C4-2B (cell line): ENCODE measurements around the gene NR3C1.

Experiments
- H3K27ac ChIP-seq: fragments of 450-650 bp; 2 replicates; pipeline ENCODE4 v1.5.1; 2017
- ZFX ChIP-seq: fragments of 450-650 bp; IDR thresholded peaks from 2 replicates; pipeline ENCODE4 v1.6.1; 2017
- TF ChIP-seq, protein P1 (sequence below): fragments of 450-650 bp; conservative IDR thresholded peaks from 2 replicates; pipeline ENCODE4 v1.5.1; 2017; ENCODE audit warnings: mild to moderate bottlenecking

Gene NR3C1

GRCh38 chr5:143244000-143244736 lies 159.3 kb downstream of the NR3C1 start:
- H3K27ac ChIP-seq, result no peak overlapping the region
- TF ChIP-seq, protein P1, sequence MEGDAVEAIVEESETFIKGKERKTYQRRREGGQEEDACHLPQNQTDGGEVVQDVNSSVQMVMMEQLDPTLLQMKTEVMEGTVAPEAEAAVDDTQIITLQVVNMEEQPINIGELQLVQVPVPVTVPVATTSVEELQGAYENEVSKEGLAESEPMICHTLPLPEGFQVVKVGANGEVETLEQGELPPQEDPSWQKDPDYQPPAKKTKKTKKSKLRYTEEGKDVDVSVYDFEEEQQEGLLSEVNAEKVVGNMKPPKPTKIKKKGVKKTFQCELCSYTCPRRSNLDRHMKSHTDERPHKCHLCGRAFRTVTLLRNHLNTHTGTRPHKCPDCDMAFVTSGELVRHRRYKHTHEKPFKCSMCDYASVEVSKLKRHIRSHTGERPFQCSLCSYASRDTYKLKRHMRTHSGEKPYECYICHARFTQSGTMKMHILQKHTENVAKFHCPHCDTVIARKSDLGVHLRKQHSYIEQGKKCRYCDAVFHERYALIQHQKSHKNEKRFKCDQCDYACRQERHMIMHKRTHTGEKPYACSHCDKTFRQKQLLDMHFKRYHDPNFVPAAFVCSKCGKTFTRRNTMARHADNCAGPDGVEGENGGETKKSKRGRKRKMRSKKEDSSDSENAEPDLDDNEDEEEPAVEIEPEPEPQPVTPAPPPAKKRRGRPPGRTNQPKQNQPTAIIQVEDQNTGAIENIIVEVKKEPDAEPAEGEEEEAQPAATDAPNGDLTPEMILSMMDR, result no peak

DNA sequence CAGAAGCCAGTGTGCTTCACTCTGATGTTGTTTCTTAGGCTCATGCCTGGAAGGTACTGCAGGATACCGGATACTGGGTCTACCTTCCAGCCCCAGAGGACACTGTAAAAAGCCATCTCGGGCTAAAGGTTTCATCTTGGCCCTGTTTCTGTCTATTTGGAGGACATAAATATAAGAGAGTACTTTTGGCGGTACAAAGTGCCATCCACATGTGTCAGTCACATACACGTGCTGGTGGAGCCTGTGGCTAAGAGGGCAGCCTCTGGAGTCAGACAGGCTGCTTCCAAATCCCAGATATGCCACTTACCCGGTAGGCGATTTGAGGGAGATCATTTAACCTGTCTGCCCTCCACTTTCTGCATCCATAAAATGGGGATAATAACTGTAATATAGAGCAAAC lies 160.4 kb downstream of the NR3C1 start:
- no peak overlapping the region for H3K27ac ChIP-seq
- TF ChIP-seq ZFX, result no peak
- TF ChIP-seq, protein P1, result no peak

DNA sequence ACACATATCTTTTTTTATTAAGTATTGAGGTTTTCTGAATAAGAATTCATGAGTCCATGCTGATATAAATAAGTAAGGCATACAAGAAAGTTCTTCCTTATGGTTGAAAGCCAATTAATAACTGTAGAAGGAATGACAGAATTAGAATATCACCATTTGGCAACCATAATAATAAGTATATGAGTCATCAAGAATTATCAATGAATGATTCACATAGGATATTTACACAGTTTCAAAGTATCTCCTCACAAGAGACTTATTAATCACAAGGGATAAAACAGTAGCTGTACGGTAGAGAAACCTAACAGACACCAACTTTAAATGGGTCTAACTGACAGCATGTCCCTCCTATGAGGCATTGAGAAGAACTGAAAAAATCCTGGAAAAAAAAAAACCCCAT lies 161.6 kb downstream of the NR3C1 start:
- no peak overlapping the region for H3K27ac ChIP-seq
- TF ChIP-seq ZFX, result no peak
- TF ChIP-seq, protein P1, result no peak

- H3K27ac ChIP-seq, result no peak overlapping the region
- TF ChIP-seq ZFX, result no peak
- TF ChIP-seq, protein P1, result no peak
Measured at GRCh38 chr5:143239882-143240518, 163.5 kb downstream of the NR3C1 start.

DNA sequence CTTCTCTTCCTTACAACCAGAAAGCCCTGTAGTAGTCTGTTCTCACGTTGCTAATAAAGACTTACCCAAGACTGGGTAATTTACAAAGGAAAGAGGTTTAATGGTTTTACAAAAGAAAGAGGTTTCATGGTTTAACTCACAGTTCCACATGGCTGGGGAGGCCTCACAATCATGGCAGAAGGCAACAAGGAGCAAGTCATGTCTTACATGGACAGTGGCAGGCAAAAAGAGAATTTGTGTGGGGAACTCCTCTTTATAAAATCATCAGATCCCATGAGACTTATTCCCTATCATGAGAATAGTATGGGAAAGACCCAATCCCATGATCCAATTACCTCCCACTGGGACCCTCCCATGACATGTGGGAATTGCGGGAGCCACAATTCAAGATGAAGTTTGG lies 164.9 kb downstream of the NR3C1 start:
- TF ChIP-seq, protein P1, result no peak
- no peak for TF ChIP-seq ZFX
- H3K27ac ChIP-seq, result no peak overlapping the region

- no peak overlapping the region for H3K27ac ChIP-seq
- TF ChIP-seq ZFX, result no peak
- TF ChIP-seq, protein P1, result no peak
Measured at GRCh38 chr5:143237664-143238063, 165.8 kb downstream of the NR3C1 start.

- no peak overlapping the region for H3K27ac ChIP-seq
Measured at GRCh38 chr5:143236682-143237081, 166.8 kb downstream of the NR3C1 start.

More at GRCh38 chr5:143236682-143237081, 166.8 kb downstream of the NR3C1 start:
- no peak for TF ChIP-seq ZFX
- TF ChIP-seq, protein P1, result no peak
